Posterior cingulate gyrus (tissue), 11 donors: ENCODE results near the gene LETM1.

ENCODE experiments used
- DNase-seq, 10 donors: peaks; one replicate each; pipeline versions ENCODE4 v3.0.0 to v3.0.0-alpha.2; 2020 to 2021; ENCODE audit warnings: mixed read lengths in 3 of 10
- intact Hi-C: fragments of 100-400 bp; cut with DNase I; formaldehyde crosslinking; loops from one replicate; pipeline ENCODE4 v1.15.1; 2023

The LETM1 gene

GRCh38 chr4:1786544-1787362, 69.2 kb downstream of the LETM1 start:
- intact Hi-C loops = no loop called here
- no peak for DNase-seq

- intact Hi-C loops = no loop called here
Observed at GRCh38 chr4:1785592-1785991, 70.4 kb downstream of the LETM1 start.

DNA sequence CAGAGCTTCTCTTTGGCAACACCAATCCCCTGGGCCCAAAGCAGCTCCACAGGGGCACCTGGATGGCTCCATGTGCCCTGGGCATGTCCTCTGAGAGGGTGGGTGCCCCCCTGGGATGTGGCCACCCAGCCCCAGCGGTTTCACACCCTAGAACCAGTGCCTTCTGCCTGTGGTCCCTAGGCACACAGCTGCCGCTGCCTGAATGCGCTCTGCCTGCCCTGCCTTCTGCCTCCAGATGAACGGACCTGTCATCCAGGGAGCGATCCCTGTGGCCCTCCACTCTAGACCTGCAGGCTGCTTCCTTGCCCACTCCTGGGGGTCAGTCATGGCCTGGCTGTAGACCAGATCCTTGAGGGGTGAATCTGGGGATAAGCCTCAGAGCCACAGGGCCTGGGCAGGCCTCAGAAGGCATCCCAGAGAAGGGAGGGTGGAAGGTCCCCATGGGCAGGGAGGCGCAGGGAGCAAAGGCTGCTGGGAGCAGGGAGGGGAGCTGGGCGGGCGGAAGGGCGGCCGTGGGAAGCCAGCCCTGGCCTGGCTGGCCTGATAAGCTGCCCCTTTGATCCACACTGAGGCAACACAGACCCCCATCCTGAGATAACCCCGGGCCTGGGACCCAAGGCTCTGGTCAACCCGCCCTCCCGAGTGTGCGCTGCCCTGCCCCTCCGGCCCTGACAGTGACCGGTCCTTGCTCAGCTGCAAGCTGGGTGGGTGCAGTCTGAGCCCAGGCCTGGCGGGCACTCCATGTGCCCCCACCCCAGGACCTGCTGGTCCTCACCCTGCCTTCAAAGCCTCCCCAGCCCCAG, 71.0 kb downstream of the LETM1 start:
- no peak for DNase-seq
- intact Hi-C loops = no loop called here

More at GRCh38 chr4:1785592-1785991, 70.4 kb downstream of the LETM1 start:
- no peak for DNase-seq

DNA sequence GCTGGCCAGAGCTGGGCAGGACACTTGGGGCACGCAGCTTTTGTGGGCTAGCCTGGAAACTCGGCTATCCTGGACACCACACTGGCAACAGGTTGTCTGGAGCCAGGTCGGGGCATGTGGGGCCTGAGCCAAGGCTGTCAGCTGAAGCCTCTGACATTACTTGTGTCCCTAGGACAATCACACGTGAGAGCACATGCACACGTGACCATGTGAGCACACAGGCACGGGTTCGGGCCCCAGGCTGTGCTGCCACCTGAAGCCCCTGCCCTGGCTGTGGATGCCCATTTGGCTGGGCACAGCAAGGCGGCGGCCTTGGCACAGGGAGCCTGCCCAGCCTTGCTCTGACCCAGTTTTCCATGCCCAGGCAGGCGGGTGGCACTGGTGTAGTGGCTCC, 71.6 kb downstream of the LETM1 start:
- peak in 1 of 10 donors; percentile 31 for DNase-seq
- intact Hi-C loops = no loop called here

DNA sequence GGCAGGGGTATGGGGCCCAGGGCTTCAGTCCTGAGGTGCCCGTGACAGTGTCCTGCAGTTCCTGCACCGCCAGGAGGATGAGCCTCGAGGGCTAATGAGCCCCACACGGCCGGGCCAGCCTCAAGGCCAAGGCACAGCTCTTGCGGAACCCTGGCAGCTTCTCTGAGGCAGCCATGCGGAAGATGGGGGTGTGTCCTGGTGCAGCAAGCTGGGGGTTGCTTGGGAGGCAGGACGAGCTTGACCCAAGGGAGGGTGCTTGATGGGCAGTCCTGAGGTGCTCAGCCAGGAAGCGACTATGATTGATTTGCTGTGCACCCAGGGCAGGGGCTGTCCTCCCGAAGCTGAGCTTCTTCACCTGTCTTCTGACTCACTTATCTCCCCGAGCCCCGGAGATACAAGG, 72.0 kb downstream of the LETM1 start:
- intact Hi-C loops = no loop called here
- no peak for DNase-seq

DNA sequence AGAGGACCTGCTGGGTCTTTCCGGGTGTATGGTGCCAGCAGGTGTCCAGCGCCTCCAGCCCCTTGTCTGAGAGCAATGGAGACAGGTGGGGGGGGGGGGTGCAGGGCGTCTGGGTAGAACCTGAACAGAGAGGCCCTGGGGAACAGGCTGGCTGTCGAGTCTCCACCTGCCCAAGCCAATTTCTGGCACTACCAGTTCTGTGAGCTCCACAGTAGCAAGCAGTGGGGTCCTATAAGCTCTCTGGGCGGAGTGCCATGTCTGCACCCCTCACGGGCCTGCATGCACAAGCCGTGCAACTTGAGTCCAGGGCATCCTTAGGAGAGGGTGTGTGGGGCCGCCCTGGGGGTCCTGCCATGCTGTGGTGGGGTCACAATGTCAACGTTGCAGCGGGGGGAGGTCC, 72.9 kb downstream of the LETM1 start:
- intact Hi-C loops = no loop called here
- no peak for DNase-seq

GRCh38 chr4:1780435-1780834, 75.5 kb downstream of the LETM1 start:
- DNase-seq = no peak
- intact Hi-C loops = no loop called here

GRCh38 chr4:1779588-1780382, 76.2 kb downstream of the LETM1 start:
- DNase-seq = no peak
- intact Hi-C loops = no loop called here

- no peak for DNase-seq
- intact Hi-C loops = no loop called here
Observed at GRCh38 chr4:1778642-1779392, 77.1 kb downstream of the LETM1 start.

DNA sequence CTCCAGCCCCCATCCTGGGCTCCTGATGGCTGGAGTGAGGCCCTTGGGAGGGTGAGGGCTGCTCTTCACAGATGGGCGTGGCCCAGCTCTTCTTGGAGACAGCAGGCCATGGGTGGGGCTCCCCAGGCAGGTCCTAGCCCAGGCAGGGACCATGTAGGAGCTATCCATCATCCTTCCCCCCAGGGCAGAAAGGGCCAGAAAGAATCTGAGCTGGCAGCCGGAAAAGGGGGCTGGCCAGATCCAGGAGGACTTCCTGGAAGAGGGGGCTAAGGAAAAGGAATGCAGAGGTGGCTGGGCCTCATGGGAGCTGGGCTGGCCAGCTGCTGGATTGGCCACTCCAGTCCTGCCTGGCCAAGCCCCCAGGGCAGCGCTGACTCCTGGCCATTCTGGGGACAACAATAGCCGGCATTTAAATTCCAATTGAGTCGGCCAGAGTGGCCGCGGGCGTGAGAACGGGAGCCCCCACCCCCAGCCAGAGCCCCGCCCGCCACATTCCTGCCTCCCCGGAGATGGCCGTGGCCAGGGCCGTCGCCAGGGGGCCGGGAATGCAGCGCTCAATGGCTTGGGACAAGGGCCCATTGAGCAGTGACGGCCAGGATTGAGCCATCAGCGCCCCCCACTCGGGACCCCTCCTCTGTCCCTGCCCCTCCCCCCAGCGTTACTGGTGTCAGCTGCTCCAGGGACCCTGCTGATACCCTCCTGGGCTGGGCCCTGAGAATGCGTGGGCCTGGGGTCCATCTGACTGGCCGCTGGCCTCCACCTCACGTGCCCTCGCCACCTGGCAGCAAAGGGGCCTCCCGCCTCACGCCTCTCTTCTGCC, 77.9 kb downstream of the LETM1 start:
- DNase-seq = peak in 7 of 10 donors; percentile 24 to 91 (median 55)
- intact Hi-C loops = no loop called here

GRCh38 chr4:1776521-1777161, 79.3 kb downstream of the LETM1 start:
- intact Hi-C loops = no loop called here
- no peak for DNase-seq

DNA sequence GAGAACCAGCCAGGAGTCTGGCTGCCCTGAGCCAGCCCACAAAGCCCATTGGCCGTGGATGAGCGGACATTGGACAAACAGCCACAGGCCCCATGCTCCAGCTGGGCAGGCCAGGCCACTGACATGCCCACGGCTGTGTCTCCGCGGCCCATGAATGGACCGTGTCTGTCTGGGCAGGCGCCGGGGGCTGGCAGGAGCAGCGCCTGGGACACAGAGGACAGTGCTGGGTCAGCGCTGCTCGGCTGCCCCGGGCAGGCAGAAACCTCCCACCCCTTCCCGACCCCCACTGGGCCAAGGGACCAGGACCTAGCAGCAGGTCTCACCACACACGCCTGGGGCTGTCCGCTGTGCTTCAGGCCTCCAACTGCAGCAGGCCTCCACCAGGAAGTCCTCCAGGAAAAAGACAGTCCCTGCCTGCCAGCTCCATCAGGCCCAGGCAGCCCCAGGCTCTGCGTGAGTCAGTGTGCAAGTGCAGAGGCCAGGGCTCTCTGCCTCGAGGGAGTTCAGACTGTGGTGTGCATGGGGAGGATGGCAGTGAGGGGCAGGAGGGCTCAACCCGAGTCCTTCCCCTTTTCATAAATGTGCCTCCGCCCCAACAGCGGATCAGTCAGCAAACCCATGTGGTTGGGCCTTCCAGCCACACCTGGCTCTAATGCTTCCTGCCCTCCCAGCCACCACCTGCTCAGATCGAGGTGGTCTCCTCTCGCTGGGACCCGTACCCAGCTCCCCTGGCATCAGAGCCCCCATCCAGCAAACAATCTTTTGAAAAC, 80.0 kb downstream of the LETM1 start:
- intact Hi-C loops = no loop called here
- DNase-seq = peak; percentile 41 to 95 (median 70)

DNA sequence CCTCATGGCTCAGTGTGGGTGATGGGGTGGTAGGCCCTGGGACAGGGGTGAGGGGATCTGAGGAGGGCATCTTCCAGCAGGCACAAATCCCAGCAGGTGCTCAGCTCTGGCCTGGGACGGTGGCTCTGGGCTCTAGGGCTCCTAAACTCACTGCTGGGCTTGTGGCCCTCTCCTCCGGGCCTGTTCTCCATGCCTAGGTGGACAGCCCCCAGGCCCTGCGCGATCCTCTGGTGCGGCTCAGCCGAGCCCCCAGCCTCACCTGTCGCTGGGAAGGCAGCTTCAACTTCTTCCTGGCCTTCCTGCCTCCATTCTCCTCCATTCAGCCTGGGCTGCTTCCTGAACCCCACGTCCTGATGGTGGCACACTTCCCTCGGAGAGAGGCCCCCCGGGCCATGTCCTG, 82.2 kb downstream of the LETM1 start:
- intact Hi-C loops = no loop called here
- no peak for DNase-seq

DNA sequence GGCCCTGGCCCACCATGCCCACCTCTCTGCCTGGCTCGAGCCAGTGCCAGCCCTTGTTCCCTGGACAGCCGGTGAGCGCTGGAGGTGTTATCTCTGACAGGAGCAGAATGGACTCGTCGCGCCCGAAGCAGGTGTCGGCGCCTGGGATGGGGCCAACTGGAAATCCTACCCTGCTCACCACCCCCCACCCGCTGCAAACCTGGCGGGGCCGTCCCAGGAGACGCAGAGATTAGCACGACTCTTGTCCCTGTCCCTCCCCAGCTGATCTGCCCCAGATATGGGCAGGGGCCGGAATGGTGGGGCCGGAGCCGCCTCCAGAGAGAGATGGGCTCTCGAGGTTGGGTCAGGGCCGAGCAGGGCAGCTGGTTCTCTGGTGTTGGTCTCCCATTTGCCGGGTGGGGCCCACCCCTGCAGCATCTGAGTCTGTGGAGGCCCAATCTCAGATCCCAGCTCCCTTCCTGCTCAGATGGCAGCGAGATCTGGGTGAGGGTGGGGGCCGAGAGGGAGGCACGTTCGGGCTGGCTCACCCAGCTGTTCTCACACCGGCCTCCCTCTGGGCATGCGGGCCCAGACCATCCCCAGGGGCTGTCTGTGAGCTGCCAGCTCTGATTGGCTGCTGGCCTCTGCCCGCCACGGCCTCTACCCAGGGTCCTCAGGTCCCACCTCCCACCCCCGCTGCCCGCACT, 83.0 kb downstream of the LETM1 start:
- intact Hi-C loops = no loop called here
- no peak for DNase-seq

- intact Hi-C loops = no loop called here
- DNase-seq = no peak
Observed at GRCh38 chr4:1771555-1772305, 84.2 kb downstream of the LETM1 start.

DNA sequence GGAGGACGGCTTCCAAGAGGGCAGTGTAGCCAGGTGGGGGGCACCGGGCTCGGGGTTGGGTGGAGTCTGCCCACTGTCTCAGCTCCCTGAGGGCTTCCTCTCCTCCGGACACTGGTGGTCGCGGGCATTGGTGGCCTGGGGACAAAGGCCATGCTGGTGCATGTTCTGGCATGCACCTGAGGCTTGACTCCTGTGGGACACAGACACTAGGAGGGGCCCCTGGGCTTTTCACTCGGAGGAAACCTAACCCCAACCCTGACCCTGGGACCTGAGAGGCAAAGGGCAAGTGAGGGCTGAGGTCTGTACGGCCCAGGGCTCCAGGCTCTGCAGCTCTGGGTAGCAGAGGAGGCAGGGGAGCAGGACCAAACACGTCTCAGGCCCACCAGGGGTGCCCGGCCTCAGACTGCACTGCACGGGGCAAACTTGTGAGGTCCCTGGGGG, 85.1 kb downstream of the LETM1 start:
- intact Hi-C loops = no loop called here
- DNase-seq = no peak

- DNase-seq = peak in 3 of 10 donors; percentile 45 to 86 (median 51)
- intact Hi-C loops = no loop called here
Observed at GRCh38 chr4:1770245-1770644, 85.7 kb downstream of the LETM1 start.
